ENCODE measurements around the gene ZBED1. TPM values are rescaled to one million over a fixed set of nuclear protein-coding genes. Genes with fewer than 3 reads are reported as not detected.

ZBED1 gene
- total and polyA plus RNA-seq, 4 donors: 15.9 to 49.0 (median 26.9) TPM

GRCh38 chrX:2521927-2522386 is 21.2 kb upstream of the ZBED1 start:
- no peak for DNase-seq (ENCODE audit: low spot score)
- WGBS: 80% methylated on average over 6 of the region's 6 CpGs
- H3K4me3 ChIP-seq (ENCODE audit: low read depth in 1 of 3, low read length in 3 of 3): no peak overlapping the region
- TF ChIP-seq FOXA1 (IDR thresholded peaks at IDR 0.05) (no peak), RAD21 (IDR thresholded peaks at IDR 0.05) (no peak), CTCF (IDR thresholded peaks at IDR 0.05; ENCODE audit: low read depth, low read length, missing input control) (no peak), SP1 (IDR thresholded peaks at IDR 0.05) (no peak), EGR1 (IDR thresholded peaks at IDR 0.05; ENCODE audit: low read depth in 2 of 2) (no peak), FOXA2 (IDR thresholded peaks at IDR 0.05) (no peak), ATF3 (IDR thresholded peaks at IDR 0.05) (no peak), HNF4G (IDR thresholded peaks at IDR 0.05) (no peak), ZBTB33 (IDR thresholded peaks at IDR 0.05) (no peak), NR2F2 (IDR thresholded peaks at IDR 0.05) (no peak), HNF4A (conservative IDR thresholded peaks at IDR 0.05) (no peak)
- H3K4me1 ChIP-seq (ENCODE audit: control insufficient read depth in 4 of 4, insufficient read depth in 4 of 4, low read length in 3 of 4): no peaks in the 10 kb centered on the region
- H3K9me3 ChIP-seq (ENCODE audit: control insufficient read depth in 4 of 4, low read length in 3 of 4): no peaks in the 10 kb centered on the region
- no peaks in the 10 kb centered on the region for H3K36me3 ChIP-seq (ENCODE audit: control insufficient read depth in 4 of 4, insufficient read depth in 3 of 4, low read depth in 1 of 4, low read length in 3 of 4)
- H3K27ac ChIP-seq (ENCODE audit: low read depth in 1 of 2, low read length in 2 of 2): no peak overlapping the region
- no peaks in the 10 kb centered on the region for H3K27me3 ChIP-seq (ENCODE audit: control insufficient read depth in 4 of 4, insufficient read depth in 4 of 4, low read length in 3 of 4)
- no peak overlapping the region for H3K9ac ChIP-seq (ENCODE audit: low read depth in 1 of 2, low read length in 2 of 2)

GRCh38 chrX:2521092-2521926 is 20.5 kb upstream of the ZBED1 start:
- 37% methylated on average over 15 of the region's 15 CpGs for WGBS
- no peak overlapping the region for H3K27ac ChIP-seq (ENCODE audit: low read depth in 1 of 2, low read length in 2 of 2)
- H3K36me3 ChIP-seq (ENCODE audit: control insufficient read depth in 4 of 4, insufficient read depth in 3 of 4, low read depth in 1 of 4, low read length in 3 of 4): no peaks in the 10 kb centered on the region
- no peaks in the 10 kb centered on the region for H3K27me3 ChIP-seq (ENCODE audit: control insufficient read depth in 4 of 4, insufficient read depth in 4 of 4, low read length in 3 of 4)
- no peak overlapping the region for H3K9ac ChIP-seq (ENCODE audit: low read depth in 1 of 2, low read length in 2 of 2)
- DNase-seq (ENCODE audit: low spot score): no peak
- TF ChIP-seq HNF4A (conservative IDR thresholded peaks at IDR 0.05): no peak
- no peak for TF ChIP-seq MAX (IDR thresholded peaks at IDR 0.05)
- no peak for TF ChIP-seq SP1 (IDR thresholded peaks at IDR 0.05)
- TF ChIP-seq HNF4G (IDR thresholded peaks at IDR 0.05): no peak
- TF ChIP-seq NR2F2 (IDR thresholded peaks at IDR 0.05): no peak
- no peak for TF ChIP-seq REST (IDR thresholded peaks at IDR 0.05)
- no peak for TF ChIP-seq RAD21 (IDR thresholded peaks at IDR 0.05)
- TF ChIP-seq FOXA1 (IDR thresholded peaks at IDR 0.05): no peak
- TF ChIP-seq EGR1 (IDR thresholded peaks at IDR 0.05; ENCODE audit: low read depth in 2 of 2): no peak
- TF ChIP-seq ATF3 (IDR thresholded peaks at IDR 0.05): no peak
- no peak for TF ChIP-seq TAF1 (conservative IDR thresholded peaks at IDR 0.05)
- H3K4me1 ChIP-seq (ENCODE audit: control insufficient read depth in 4 of 4, insufficient read depth in 4 of 4, low read length in 3 of 4): no peaks in the 10 kb centered on the region
- no peaks in the 10 kb centered on the region for H3K9me3 ChIP-seq (ENCODE audit: control insufficient read depth in 4 of 4, low read length in 3 of 4)
- no peak overlapping the region for H3K4me3 ChIP-seq (ENCODE audit: low read depth in 1 of 3, low read length in 3 of 3)
